Measurements from ENCODE around the gene RGS9. TPM values are rescaled to one million over a fixed set of nuclear protein-coding genes. Genes with fewer than 3 reads are reported as not detected.

The RGS9 gene
- total RNA-seq, 1 experiment from 2014 or later: 8.6 TPM

GRCh38 chr17:65137021-65137939 is at the start of gene RGS9 (continued):
- TF ChIP-seq ZBTB33 (IDR thresholded peaks at IDR 0.05; ENCODE audit: extremely low read depth, insufficient replicate concordance, low read length) (no peak), FOSL1 (IDR thresholded peaks at IDR 0.05; ENCODE audit: low read depth) (no peak), POLR2A (IDR thresholded peaks at IDR 0.05; ENCODE audit: borderline replicate concordance, extremely low read depth, insufficient read depth, insufficient read length) (no peak), ZFX (IDR thresholded peaks at IDR 0.05) (no peak), EZH2phosphoT487 (IDR thresholded peaks at IDR 0.05; ENCODE audit: borderline replicate concordance) (no peak), SP1 (IDR thresholded peaks at IDR 0.05; ENCODE audit: low read depth) (peak; percentile 25; the same call in 1 of the 2 replicates)

- Histone ChIP-seq H3K79me2 (ENCODE audit: insufficient read depth, low read length) (no peaks in the 10 kb centered on the region), H3K27me3 (ENCODE audit: insufficient read depth, low read length) (no peaks in the 10 kb centered on the region; the same call in 1 of the 2 replicates), H3K4me2 (ENCODE audit: low read length) (no peak overlapping the region), H4K20me1 (ENCODE audit: insufficient read depth) (no peaks in the 10 kb centered on the region), H3K4me1 (ENCODE audit: control insufficient read depth in 1 of 2, insufficient read depth in 2 of 2, low read length in 2 of 2) (no peaks in the 10 kb centered on the region; a peak in 1 of 4 replicates), H3K36me3 (ENCODE audit: control insufficient read depth in 1 of 2, insufficient read depth in 2 of 2, low read length in 2 of 2) (no peaks in the 10 kb centered on the region), H2AFZ (ENCODE audit: low read depth, low read length, poor library complexity, severe bottlenecking) (no peak overlapping the region), H3K9ac (ENCODE audit: low read length) (no peak overlapping the region), H3K27ac (ENCODE audit: low read depth, low read length) (no peak overlapping the region), H3K9me2 (ENCODE audit: insufficient read depth) (no peaks in the 10 kb centered on the region), H3K9me3 (ENCODE audit: control insufficient read depth in 1 of 2, insufficient read depth in 1 of 2, low read depth in 1 of 2, low read length in 2 of 2) (no peaks in the 10 kb centered on the region), H3K4me3 (replicated peaks in 1 of 2; ENCODE audit: low read depth in 1 of 2, low read length in 2 of 2) (no peak overlapping the region)
- no TSS peak for BruUV-seq (replicated peaks)
- TF ChIP-seq CBX3 (IDR thresholded peaks at IDR 0.05; ENCODE audit: low read depth) (no peak), SP1 (IDR thresholded peaks at IDR 0.05; ENCODE audit: low read depth) (no peak), ELF1 (IDR thresholded peaks at IDR 0.05; ENCODE audit: borderline replicate concordance, low read depth) (no peak), EGR1 (IDR thresholded peaks at IDR 0.05; ENCODE audit: low read depth) (no peak), MAX (IDR thresholded peaks at IDR 0.05) (no peak)
- DNase-seq (ENCODE audit: low read depth, low spot score) (no peak), ATAC-seq (no peak)
- POLR2A ChIA-PET: interaction anchor here (1.2 to 1.6 kb wide), 2 partner anchors 11 kb away, joined by 3 to 4 read pairs; no protein-coding TSS in a partner anchor
- CTCF ChIA-PET: interaction anchor here (4.4 kb wide), 1 partner anchor 11 kb away, joined by 27 read pairs; no protein-coding TSS in a partner anchor
- intact Hi-C loops (cut with micrococcal nuclease): no loop called here
- RAD21 ChIA-PET (ENCODE audit: low non-redundant PET in 1 of 2, low total read pairs in 2 of 2, uncharacterized antibody in 2 of 2, unreplicated experiment in 2 of 2): no interaction called here
Observed at GRCh38 chr17:65088621-65089360, 48.4 kb upstream of the RGS9 start.
